HL-60/S4 (cell line): ENCODE measurements around the gene IDH2.

ENCODE experiments used
- in situ Hi-C: fragments of 300-500 bp; cut with MboI; formaldehyde crosslinking; loops from 2 replicates; pipeline ENCODE4 v1.14.3; 2022; ENCODE audit warnings: low sequenced_read_pairs

IDH2 gene

GRCh38 chr15:90065682-90066049 is 36.6 kb downstream of the IDH2 start:
- in situ Hi-C loops, result no loop called here

- in situ Hi-C loops, result no loop called here
Observed at GRCh38 chr15:90064911-90065681, 37.2 kb downstream of the IDH2 start.

- in situ Hi-C loops, result no loop called here
Observed at GRCh38 chr15:90063770-90064247, 38.5 kb downstream of the IDH2 start.

GRCh38 chr15:90062973-90063769 is 39.1 kb downstream of the IDH2 start:
- in situ Hi-C loops, result no loop called here

- in situ Hi-C loops, result no loop called here
Observed at GRCh38 chr15:90062462-90062932, 39.8 kb downstream of the IDH2 start.

- in situ Hi-C loops, result no loop called here
Observed at GRCh38 chr15:90062023-90062442, 40.2 kb downstream of the IDH2 start.

- in situ Hi-C loops, result no loop called here
Observed at GRCh38 chr15:90060797-90061196, 41.5 kb downstream of the IDH2 start.

- in situ Hi-C loops, result no loop called here
Observed at GRCh38 chr15:90059208-90059985, 42.9 kb downstream of the IDH2 start.

- in situ Hi-C loops, result no loop called here
Observed at GRCh38 chr15:90058775-90059174, 43.5 kb downstream of the IDH2 start.

- in situ Hi-C loops, result no loop called here
Observed at GRCh38 chr15:90058308-90058707, 44.0 kb downstream of the IDH2 start.

GRCh38 chr15:90056529-90056928 is 45.7 kb downstream of the IDH2 start:
- in situ Hi-C loops, result no loop called here

- in situ Hi-C loops, result no loop called here
Observed at GRCh38 chr15:90055182-90055581, 47.1 kb downstream of the IDH2 start.

- in situ Hi-C loops, result no loop called here
Observed at GRCh38 chr15:90054618-90055097, 47.6 kb downstream of the IDH2 start.

- in situ Hi-C loops, result no loop called here
Observed at GRCh38 chr15:90053685-90054466, 48.4 kb downstream of the IDH2 start.

- in situ Hi-C loops, result no loop called here
Observed at GRCh38 chr15:90051874-90052273, 50.4 kb downstream of the IDH2 start.

- in situ Hi-C loops, result no loop called here
Observed at GRCh38 chr15:90049666-90050604, 52.3 kb downstream of the IDH2 start.

GRCh38 chr15:90049030-90049429 is 53.2 kb downstream of the IDH2 start:
- in situ Hi-C loops, result no loop called here

GRCh38 chr15:90047956-90048575 is 54.2 kb downstream of the IDH2 start:
- in situ Hi-C loops, result no loop called here

GRCh38 chr15:90046911-90047392 is 55.3 kb downstream of the IDH2 start:
- in situ Hi-C loops, result no loop called here
